GM21390 (cell line): ENCODE measurements around the gene RAB29.

ENCODE experiments used
- ATAC-seq: cut with Tn5 transposase; IDR thresholded peaks from one replicate; pipeline ENCODE4 v1.9.1; 2021; ENCODE audit not compliant: unreplicated experiment

RAB29 gene

GRCh38 chr1:205797168-205797567 lies 21.9 kb upstream of the RAB29 start:
- ATAC-seq, result no peak

DNA sequence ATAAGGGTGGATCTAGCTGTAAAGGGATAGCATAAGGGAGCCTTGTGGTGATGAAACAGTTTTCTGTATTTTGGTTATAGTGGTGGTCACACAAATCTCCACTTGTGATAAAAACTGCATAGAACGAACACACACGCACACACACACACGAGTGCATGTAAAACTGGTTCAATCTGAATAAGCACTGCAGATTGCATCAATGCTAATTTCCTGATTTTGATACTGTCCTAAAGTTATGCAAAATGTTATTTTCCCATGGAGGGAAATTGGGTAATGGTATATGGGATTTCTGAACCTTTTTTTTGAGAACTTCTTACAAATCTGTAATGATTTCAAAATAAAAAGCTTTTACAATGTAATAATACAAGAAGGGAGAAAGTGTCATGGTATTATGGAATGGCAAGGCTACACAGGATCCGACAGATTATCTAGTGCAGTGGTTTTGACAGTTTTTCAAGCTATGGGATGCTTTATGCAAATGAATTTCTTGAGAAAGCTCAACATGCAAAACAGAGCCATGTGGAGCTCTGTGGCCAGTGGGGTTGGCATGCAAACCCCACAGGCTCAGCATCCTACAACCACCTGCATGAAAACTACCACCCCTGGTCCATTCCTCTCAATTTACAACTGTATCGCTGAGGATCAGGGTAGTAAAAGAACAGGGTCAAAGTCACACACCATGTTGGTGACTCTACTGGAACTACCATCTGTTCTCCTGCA lies 18.9 kb upstream of the RAB29 start:
- ATAC-seq, result peak; percentile 41

- no peak for ATAC-seq
Measured at GRCh38 chr1:205792961-205793673, 17.8 kb upstream of the RAB29 start.

GRCh38 chr1:205792481-205792881 lies 17.2 kb upstream of the RAB29 start:
- ATAC-seq, result peak; percentile 64

GRCh38 chr1:205791568-205792180 lies 16.4 kb upstream of the RAB29 start:
- ATAC-seq, result no peak

GRCh38 chr1:205787287-205787916 lies 12.1 kb upstream of the RAB29 start:
- no peak for ATAC-seq

- no peak for ATAC-seq
Measured at GRCh38 chr1:205786601-205787000, 11.3 kb upstream of the RAB29 start.

DNA sequence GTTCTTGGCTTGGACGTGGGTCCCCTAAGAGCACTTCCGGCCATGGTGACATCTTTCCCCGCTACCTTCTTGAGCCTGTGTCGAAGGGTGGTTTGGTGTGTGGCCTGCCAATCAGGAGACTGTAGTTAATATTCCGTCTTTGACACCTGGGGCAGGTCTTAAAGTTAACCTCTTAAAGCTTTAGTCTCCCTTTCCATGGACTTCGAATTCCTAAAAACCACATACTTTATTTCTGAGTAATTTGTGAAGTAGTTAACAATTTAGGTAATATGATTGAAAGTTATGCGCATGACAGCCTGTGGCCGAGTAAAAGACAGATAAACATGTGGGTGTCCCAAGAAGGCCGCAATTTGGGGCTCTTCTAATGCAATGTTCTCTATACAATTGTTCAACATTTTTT lies 10.2 kb upstream of the RAB29 start:
- ATAC-seq, result no peak

GRCh38 chr1:205783904-205784303 lies 8.6 kb upstream of the RAB29 start:
- no peak for ATAC-seq

- ATAC-seq, result no peak
Measured at GRCh38 chr1:205783433-205783795, 8.1 kb upstream of the RAB29 start.

DNA sequence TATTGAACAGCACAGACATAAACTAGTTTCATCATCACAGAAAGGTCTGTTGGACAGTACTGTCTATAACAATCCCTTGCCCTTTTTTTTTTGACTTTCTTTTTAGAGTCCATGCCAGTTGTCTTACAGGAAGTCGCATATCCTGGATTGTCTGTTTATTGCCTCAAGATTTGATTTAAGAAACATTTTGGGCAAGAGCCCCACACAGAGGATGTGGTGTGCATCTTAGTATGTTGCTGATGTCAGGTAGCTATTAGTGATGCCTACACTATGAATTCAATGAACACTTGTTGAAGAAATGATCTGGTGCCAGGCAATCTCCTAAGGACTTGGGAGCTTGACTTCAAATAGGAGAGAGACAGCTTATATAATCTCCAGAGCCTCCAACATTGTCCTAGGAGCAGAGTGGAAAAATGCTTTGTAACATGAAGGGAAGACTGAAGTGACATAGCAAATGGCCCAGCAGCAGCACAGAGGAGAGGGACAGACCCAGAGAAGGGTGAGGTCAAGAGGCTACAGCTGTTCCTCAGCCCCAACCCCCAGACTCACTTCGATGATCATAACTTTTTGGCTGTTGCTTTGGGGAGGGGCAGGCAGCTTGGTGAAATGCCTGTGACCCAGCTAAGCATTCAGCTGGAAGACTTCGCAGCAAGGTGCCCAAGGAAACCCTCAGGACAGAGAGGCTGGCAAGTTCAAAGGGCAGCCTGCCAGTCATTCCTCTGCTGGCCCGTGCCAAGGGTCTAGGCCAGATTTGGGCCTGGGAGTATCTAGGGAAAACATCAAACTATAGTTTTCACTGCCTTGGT lies 7.5 kb upstream of the RAB29 start:
- ATAC-seq, result no peak

- ATAC-seq, result no peak
Measured at GRCh38 chr1:205780335-205780734, 5.1 kb upstream of the RAB29 start.

GRCh38 chr1:205777994-205778393 lies 2.7 kb upstream of the RAB29 start:
- no peak for ATAC-seq

GRCh38 chr1:205775717-205776056 lies 405 bp upstream of the RAB29 start:
- ATAC-seq, result no peak

DNA sequence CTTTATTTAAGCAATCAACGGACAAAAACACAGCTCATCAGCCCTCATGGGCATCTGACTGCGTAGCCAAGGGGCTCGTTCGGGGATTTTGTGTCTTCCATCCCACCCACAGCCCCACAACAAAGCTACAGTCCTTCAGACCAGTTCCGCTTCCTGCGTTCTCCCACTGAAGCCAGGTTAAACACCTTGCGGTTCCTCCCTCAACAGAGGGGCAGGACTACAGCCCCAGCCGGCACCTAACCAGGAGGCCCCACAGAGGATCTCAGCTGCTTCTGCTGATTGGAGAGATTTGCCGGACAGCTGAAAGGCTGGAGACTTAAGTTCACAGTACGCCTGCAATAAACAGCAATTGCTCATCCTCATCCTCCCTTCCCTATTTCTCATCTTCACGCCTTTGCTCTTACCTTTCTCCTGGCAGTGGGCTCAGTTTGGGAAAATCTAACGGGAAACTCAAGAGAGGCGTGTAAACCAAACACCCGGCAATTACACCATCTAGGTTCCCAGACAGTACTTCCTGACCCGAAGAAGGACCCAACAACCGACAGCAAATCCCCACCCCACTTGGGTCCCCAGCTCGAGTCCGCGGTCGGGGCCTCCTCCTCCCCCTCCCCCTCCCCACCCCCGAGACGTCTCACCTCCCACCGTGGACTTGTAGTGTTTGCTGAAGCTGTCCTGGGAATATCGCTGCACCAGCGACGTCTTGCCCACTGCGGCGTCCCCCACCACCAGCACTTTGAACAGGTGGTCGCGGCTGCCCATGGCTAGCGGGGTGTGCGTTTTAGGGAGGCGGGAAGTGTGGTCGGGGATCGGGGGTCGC lies 876 bp downstream of the RAB29 start:
- ATAC-seq, result no peak

DNA sequence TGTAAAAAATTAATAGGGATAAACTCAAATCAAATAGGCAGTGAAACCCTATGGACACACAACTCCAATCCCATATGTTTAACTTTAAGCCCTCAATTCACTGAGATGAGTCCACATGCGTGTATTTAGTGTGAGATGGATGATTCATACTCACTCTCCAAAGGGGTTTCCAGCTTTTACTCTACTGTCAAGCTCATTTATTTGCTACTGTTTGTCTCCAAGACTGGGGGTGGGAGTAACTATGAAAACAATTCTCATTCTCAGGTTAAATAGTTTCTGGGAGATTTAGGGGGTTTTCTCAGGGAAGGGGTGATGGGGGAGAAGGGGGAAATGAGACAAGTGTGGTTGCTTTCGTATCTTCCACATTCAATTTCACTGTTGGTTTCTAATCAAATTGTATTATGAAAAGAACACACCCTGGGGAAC lies 2.7 kb downstream of the RAB29 start:
- ATAC-seq, result no peak

GRCh38 chr1:205770618-205771017 lies 4.7 kb downstream of the RAB29 start:
- no peak for ATAC-seq

DNA sequence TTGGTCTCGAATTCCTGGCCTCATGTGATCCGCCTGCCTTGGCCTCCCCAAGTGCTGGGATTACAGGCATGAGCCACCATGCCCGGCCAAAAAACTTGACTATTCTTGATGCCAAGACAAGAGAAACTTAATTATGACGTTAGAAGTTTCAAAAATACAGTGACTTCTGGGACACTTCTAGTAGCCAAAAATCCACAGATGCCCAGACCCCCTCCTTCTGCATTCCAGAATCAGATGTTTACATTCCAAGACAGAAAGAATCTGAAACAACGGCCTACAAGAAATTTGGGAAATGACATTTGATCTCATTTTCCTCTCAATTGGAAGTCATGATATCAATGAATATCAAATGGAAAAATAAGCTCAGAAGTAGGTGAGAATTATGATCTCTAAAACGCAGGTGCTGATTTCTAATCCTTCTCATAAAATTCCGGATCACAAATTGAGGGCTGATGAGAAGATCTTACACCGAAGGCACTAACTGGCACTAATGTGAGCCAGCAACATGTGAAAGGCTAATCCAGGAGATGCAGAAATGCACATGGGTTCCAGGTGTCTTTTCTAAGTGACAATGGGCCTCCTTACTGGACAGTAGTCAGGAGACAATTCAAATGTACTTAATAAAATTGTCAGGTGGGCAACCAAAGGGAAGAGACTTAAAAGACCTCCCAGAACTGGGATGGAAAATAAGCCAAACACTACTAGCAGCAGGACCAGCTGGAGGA lies 5.5 kb downstream of the RAB29 start:
- no peak for ATAC-seq

- no peak for ATAC-seq
Measured at GRCh38 chr1:205767248-205767647, 8.0 kb downstream of the RAB29 start.

- ATAC-seq, result no peak
Measured at GRCh38 chr1:205766570-205766969, 8.7 kb downstream of the RAB29 start.
